Smooth muscle cell (in vitro differentiated cells): ENCODE data around the gene STPG3. TPM values are rescaled to one million over a fixed set of nuclear protein-coding genes. Genes with fewer than 3 reads are reported as not detected.

Experiments used
- DNase-seq: peaks from one replicate; lab custom pipeline; 2025; ENCODE audit not compliant: unreplicated experiment; lab: John Stamatoyannopoulos, UW
- H2AFZ ChIP-seq: fragments of 200-600 bp; sonication (generic); 2 replicates; pipeline ENCODE4 v1.6.0; 2016; ENCODE audit warnings: antibody characterized with exemption, low read depth, mild to moderate bottlenecking
- H3F3A ChIP-seq: fragments of 200-600 bp; sonication (generic); 2 replicates; pipeline ENCODE4 v1.6.0; 2017; ENCODE audit warnings: antibody characterized with exemption, low read depth
- H3K27ac ChIP-seq: fragments of 200-600 bp; sonication (generic); 2 replicates; pipeline ENCODE4 v1.5.1; 2016; ENCODE audit warnings: low read depth, mild to moderate bottlenecking
- H3K27me3 ChIP-seq: fragments of 200-600 bp; sonication (generic); 2 replicates; pipeline ENCODE4 v1.6.1; 2016; ENCODE audit warnings: low read depth, mild to moderate bottlenecking
- H3K36me3 ChIP-seq: fragments of 200-600 bp; sonication (generic); 2 replicates; pipeline ENCODE4 v1.5.1; 2016; ENCODE audit warnings: low read depth
- H3K4me1 ChIP-seq: fragments of 200-600 bp; sonication (generic); 2 replicates; pipeline ENCODE4 v1.5.1; 2016; ENCODE audit warnings: low read depth
- H3K4me2 ChIP-seq: fragments of 200-600 bp; sonication (generic); 2 replicates; pipeline ENCODE4 v1.6.0; 2016; ENCODE audit warnings: mild to moderate bottlenecking
- H3K4me3 ChIP-seq: fragments of 200-600 bp; sonication (generic); 2 replicates; pipeline ENCODE4 v1.5.1; 2016; ENCODE audit warnings: mild to moderate bottlenecking
- H3K79me2 ChIP-seq: fragments of 200-600 bp; sonication (generic); 2 replicates; pipeline ENCODE4 v1.6.0; 2016; ENCODE audit warnings: low read depth, mild to moderate bottlenecking
- H3K9ac ChIP-seq: fragments of 200-600 bp; sonication (generic); 2 replicates; pipeline ENCODE4 v1.6.0; 2016; ENCODE audit warnings: low read depth
- H3K9me3 ChIP-seq: fragments of 200-600 bp; sonication (generic); replicated peaks from 2 replicates; pipeline ENCODE4 v1.5.1; 2016; ENCODE audit warnings: low read depth
- H4K20me1 ChIP-seq: fragments of 200-600 bp; sonication (generic); 2 replicates; pipeline ENCODE4 v1.6.0; 2016; ENCODE audit warnings: low read depth
- WGBS: methylation state at CpG from one replicate; pipeline ENCODE4 v1.1.7; 2016; ENCODE audit warnings: low lambda C conversion rate; 5-methylcytosine and 5-hydroxymethylcytosine counted together
- polyA plus RNA-seq: library from polyadenylated mRNA; unstranded; fragments of >200 nt; fragmentation: Nextera tagmentation; extraction: Ambion mirVana; gene quantifications from 2 replicates; pipeline ENCODE4 v1.2.1, GENCODE V29; 2016
- total RNA-seq: library from RNA; depleted of rRNA; stranded (reverse); fragments of >200 nt; gene quantifications from 2 replicates; pipeline ENCODE4 v1.2.3, GENCODE V29; 2014
- TF ChIP-seq, protein P1 (sequence below): fragments of 200-600 bp; sonication (generic); IDR thresholded peaks from 2 replicates; pipeline ENCODE4 v1.5.1; 2017; ENCODE audit warnings: borderline replicate concordance, mild to moderate bottlenecking, antibody characterized with exemption; ENCODE audit not compliant: insufficient read depth, poor library complexity, severe bottlenecking

The STPG3 gene
- total and polyA plus RNA-seq, 2 experiments from 2014 or later: not detected

DNA sequence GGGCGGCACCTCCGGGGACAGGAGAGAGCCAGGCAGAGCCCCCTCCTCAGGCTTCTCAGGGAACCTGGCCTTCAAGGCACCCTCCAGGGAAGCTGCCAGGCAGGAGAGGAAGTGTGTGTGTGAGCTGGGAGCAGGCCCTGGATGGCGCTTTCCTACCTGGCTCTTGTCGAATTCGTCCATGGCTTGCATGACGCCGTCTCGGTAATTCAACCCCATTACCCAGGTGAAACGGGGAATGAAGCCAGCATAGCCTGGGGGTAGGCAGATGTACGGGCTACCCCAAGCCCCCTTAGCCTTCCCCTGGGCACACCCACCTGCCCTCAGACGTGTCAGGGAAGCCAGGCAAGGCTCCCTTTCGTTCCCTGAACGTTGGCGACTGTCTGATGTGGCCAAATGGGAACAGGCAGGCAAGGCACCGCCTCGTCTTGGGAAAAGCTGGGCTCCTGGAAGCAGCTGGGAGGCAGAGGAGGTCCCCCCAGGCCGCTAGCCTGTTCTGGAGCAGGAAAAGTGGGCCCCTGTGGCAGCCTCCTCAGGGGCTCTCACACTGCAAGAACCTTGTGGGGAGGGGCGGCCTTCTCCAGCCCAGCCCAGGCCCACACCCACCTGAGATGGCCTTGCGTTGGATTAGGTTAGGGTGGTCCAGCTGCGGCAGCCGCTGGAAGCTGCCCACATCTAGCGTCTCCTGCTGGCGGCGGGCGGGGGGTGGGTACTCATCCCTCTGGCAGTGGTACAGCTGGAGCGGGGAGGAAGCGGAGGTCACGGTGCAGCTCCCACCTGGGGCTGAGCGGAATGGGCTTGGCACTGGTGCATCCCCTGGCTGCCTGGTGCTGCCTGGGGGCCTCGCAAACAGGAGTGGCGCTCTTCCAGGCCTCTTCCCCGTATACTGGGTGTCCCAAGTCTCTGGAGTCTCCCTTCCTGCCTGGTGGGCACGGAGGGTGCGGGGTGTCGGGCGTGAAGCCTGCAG lies 6.3 kb upstream of the STPG3 start:
- 72% methylated on average over 36 of the region's 36 CpGs for WGBS
- Histone ChIP-seq H3K79me2 (peaks cover 23% of the 10 kb centered on the region), H3K4me1 (peaks cover 5% of the 10 kb centered on the region), H3K4me3 (no peak overlapping the region), H2AFZ (no peak overlapping the region), H3K4me2 (no peak overlapping the region), H4K20me1 (peaks cover 28% of the 10 kb centered on the region), H3K36me3 (no peaks in the 10 kb centered on the region), H3K27me3 (no peaks in the 10 kb centered on the region), H3F3A (peaks cover 25% of the 10 kb centered on the region), H3K9ac (no peak overlapping the region), H3K27ac (no peak overlapping the region), H3K9me3 (no peaks in the 10 kb centered on the region)
- DNase-seq: no peak
- TF ChIP-seq, protein P1, sequence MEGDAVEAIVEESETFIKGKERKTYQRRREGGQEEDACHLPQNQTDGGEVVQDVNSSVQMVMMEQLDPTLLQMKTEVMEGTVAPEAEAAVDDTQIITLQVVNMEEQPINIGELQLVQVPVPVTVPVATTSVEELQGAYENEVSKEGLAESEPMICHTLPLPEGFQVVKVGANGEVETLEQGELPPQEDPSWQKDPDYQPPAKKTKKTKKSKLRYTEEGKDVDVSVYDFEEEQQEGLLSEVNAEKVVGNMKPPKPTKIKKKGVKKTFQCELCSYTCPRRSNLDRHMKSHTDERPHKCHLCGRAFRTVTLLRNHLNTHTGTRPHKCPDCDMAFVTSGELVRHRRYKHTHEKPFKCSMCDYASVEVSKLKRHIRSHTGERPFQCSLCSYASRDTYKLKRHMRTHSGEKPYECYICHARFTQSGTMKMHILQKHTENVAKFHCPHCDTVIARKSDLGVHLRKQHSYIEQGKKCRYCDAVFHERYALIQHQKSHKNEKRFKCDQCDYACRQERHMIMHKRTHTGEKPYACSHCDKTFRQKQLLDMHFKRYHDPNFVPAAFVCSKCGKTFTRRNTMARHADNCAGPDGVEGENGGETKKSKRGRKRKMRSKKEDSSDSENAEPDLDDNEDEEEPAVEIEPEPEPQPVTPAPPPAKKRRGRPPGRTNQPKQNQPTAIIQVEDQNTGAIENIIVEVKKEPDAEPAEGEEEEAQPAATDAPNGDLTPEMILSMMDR: no peak

DNA sequence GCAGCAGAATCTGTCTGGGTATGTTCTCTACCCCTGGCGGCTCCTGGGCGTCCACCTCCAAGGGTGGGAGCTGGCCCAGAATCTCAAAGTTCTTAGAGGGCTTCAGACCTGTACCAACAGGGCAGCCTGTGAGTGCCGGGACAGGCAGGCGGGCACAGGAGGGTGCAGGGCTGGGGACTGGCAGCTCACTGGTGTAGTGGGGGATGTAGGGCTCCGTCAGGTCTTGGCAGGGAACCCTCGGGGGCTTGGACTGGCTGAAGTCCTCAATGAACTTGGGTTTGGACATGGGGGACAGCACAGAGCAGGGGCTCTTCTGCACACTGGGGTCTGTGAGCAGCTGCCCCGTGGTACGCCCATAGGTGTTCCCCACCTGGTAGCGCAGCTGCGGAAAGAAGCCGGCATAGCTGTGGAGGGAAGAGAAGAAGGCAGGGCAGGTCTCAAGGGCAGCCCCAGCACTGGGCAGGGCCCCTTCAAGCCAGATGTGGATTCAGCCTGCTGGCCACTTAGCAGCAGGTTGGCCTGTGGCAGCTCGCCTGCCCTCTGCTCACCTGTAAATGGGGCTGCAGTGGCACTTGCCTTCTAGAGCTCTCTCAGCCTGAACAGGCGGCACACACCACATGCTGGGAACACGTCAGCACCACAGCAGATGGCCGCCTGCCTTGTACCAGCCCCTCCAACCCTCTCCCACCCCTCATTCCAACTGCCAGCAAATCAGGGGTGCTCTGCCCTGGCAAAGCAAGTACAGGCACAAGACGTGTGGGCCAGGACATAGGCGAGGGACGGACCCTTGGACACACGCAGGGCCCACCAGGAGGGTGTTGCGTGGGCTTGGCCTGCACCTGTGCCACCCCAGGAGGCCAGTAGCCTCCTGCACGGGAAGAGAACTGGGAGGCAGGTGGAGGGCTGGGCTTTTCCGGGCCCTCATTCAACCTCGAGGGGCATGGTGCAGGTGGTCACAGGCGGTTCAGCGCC lies 5.3 kb upstream of the STPG3 start:
- Histone ChIP-seq H3K9ac (no peak overlapping the region), H3F3A (peaks cover 20% of the 10 kb centered on the region), H3K4me2 (no peak overlapping the region), H3K36me3 (no peaks in the 10 kb centered on the region), H4K20me1 (peaks cover 28% of the 10 kb centered on the region), H3K9me3 (no peaks in the 10 kb centered on the region), H2AFZ (no peak overlapping the region), H3K27me3 (no peaks in the 10 kb centered on the region), H3K79me2 (peaks cover 22% of the 10 kb centered on the region), H3K4me1 (peaks cover 5% of the 10 kb centered on the region), H3K4me3 (no peak overlapping the region), H3K27ac (no peak overlapping the region)
- TF ChIP-seq, protein P1: no peak
- no peak for DNase-seq
- WGBS: 95% methylated on average over 25 of the region's 25 CpGs

DNA sequence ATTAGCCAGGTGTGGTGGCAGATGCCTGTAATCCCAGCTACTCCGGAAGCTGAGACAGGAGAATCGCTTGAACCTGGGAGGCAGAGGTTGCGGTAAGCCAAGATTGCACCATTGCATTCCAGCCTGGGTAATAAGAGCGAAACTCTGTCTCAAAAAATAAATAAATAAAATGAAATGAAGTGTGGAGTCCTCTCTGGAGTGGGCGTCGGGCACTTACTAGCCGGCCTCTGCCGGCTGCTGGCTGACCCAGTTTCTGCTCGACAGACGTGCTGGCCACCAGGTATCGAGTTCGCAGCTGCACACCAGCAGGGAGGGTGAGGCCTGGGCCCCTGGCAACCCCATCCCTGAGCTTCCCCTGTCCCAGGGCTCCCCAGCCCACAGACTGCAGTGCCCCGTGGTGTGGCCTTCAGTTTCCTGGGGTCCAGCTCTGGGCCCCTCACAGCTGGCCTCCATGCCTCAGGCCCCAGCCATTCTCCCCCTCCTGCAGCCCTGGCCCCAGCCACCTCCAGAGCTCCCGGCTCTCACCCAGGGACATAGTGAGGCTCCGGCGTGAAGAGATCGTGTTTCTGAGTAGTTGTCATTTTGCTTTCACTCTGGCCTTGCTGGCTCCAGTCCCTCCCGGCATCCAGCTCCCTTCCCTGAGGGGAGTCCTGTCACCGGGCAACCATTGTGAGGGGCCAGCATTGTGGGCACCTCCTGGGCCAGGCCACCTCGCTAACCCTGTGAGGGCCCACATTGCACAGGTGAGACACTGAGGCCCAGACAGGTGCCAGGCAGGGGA lies 3.8 kb upstream of the STPG3 start:
- Histone ChIP-seq H2AFZ (no peak overlapping the region), H3K9ac (no peak overlapping the region), H3K79me2 (peaks cover 14% of the 10 kb centered on the region), H3K4me2 (no peak overlapping the region), H3K4me3 (no peak overlapping the region), H4K20me1 (peaks cover 20% of the 10 kb centered on the region), H3K4me1 (peaks cover 2% of the 10 kb centered on the region), H3K9me3 (no peaks in the 10 kb centered on the region), H3F3A (peaks cover 13% of the 10 kb centered on the region), H3K27me3 (no peaks in the 10 kb centered on the region), H3K36me3 (no peaks in the 10 kb centered on the region), H3K27ac (no peak overlapping the region)
- DNase-seq: no peak
- 79% methylated on average over 20 of the region's 20 CpGs for WGBS
- TF ChIP-seq, protein P1: no peak
